Measurements from ENCODE around the gene ERCC2. TPM values are rescaled to one million over a fixed set of nuclear protein-coding genes. Genes with fewer than 3 reads are reported as not detected.

The ERCC2 gene
- total RNA-seq, 1 donor from 2014 or later: 13.7 TPM

DNA sequence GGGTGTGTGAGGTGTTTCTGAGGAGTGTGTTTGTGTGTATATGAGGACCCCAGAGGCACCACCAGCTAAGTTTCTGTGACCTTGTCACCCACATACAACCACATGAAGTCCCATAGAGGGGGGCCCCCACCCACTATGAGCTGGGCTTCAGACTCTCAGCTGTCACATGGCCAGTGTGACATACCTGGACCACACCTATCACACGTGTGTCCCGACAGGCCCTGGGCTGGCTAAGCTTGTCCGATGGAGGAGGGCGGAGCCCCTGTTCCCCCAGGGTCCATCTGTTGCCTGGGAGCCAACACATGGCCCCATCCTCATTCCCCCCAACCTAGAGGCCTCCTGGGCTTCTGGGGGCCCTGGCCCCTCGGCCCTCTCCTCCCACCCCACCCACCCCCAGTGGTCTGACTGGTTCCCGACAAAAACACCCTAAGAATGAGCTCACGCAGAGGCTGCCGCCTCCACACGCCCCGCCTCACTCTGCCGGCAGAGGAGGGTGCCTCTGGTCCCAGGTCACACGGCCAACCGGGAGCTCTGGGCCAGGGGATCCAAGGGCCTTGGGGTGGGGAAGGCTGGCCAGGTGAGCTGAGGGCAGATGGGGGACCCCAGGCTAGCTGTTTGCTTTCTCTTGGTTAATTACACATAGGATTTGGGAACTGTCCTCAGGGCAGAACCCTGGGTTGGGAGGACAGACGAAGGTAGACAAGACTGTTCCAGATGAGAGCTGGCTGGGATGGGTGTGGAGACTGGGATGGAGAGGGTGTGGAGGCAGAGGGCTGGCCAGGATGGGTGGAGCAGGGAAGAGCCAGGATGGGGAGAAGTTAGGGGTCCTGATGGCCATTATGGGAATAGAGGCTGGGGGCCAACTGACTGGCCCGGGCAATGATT lies 25.5 kb downstream of the ERCC2 start:
- Histone ChIP-seq H3K27me3 (peaks cover 43% of the 10 kb centered on the region), H3K9me3 (no peaks in the 10 kb centered on the region), H3K36me3 (no peaks in the 10 kb centered on the region), H3K27ac (no peak overlapping the region), H3K4me3 (no peak overlapping the region), H3K4me1 (no peaks in the 10 kb centered on the region)
- TF ChIP-seq, protein P1, sequence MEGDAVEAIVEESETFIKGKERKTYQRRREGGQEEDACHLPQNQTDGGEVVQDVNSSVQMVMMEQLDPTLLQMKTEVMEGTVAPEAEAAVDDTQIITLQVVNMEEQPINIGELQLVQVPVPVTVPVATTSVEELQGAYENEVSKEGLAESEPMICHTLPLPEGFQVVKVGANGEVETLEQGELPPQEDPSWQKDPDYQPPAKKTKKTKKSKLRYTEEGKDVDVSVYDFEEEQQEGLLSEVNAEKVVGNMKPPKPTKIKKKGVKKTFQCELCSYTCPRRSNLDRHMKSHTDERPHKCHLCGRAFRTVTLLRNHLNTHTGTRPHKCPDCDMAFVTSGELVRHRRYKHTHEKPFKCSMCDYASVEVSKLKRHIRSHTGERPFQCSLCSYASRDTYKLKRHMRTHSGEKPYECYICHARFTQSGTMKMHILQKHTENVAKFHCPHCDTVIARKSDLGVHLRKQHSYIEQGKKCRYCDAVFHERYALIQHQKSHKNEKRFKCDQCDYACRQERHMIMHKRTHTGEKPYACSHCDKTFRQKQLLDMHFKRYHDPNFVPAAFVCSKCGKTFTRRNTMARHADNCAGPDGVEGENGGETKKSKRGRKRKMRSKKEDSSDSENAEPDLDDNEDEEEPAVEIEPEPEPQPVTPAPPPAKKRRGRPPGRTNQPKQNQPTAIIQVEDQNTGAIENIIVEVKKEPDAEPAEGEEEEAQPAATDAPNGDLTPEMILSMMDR (IDR thresholded peaks at IDR 0.05): no peak
- intact Hi-C loops (cut with DNase I): no loop called here
- DNase-seq: no peak
- ATAC-seq: no peak

DNA sequence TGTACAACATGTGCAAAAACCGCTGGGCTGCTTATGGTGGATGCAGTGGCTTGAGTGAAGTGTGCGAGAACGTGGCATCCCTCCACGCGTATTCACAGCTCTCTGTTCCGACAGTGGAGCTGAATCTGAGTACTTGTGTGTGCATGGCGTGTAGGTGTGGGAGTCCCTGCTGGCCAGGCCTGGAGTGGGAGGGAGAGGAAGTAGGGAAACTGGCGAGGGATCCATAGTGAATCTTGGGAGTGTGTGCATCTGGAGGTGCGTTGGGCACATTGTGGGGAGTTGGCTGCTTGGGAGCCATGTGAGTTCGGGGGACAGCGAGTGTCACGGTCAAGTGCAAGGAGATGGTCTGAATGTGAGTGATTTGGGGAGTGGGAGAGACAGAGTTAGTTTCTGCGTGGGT lies 27.5 kb downstream of the ERCC2 start:
- peaks cover 44% of the 10 kb centered on the region for H3K27me3 ChIP-seq

GRCh38 chr19:45340899-45341453 lies 29.4 kb downstream of the ERCC2 start:
- intact Hi-C loops (cut with DNase I): no loop called here
- no peaks in the 10 kb centered on the region for H3K4me1 ChIP-seq
- TF ChIP-seq, protein P1 (IDR thresholded peaks at IDR 0.05): no peak
- H3K27ac ChIP-seq: no peak overlapping the region
- H3K36me3 ChIP-seq: no peaks in the 10 kb centered on the region
- H3K9me3 ChIP-seq: no peaks in the 10 kb centered on the region
- ATAC-seq (peak; percentile 43), DNase-seq (no peak)
- H3K4me3 ChIP-seq: peak overlapping the region; percentile 37
- H3K27me3 ChIP-seq: peaks cover 28% of the 10 kb centered on the region

More for the DNA sequence above, 27.5 kb downstream of the ERCC2 start:
- Histone ChIP-seq H3K9me3 (no peaks in the 10 kb centered on the region), H3K4me3 (no peak overlapping the region), H3K36me3 (no peaks in the 10 kb centered on the region), H3K27ac (no peak overlapping the region), H3K4me1 (no peaks in the 10 kb centered on the region)
- intact Hi-C loops (cut with DNase I): no loop called here
- no peak for ATAC-seq
- TF ChIP-seq, protein P1 (IDR thresholded peaks at IDR 0.05): no peak
- no peak for DNase-seq

- TF ChIP-seq, protein P1 (IDR thresholded peaks at IDR 0.05): no peak
- no peaks in the 10 kb centered on the region for H3K36me3 ChIP-seq
- intact Hi-C loops (cut with DNase I): no loop called here
- ATAC-seq (peak; percentile 87), DNase-seq (peak; percentile 78)
- peak within 1 kb of the TSS; percentile 37 for H3K4me3 ChIP-seq
- H3K27me3 ChIP-seq: peaks cover 22% of the 10 kb centered on the region
- H3K4me1 ChIP-seq: no peaks in the 10 kb centered on the region
- H3K27ac ChIP-seq: no peak within 1 kb of the TSS
- H3K9me3 ChIP-seq: no peaks in the 10 kb centered on the region
Measured at GRCh38 chr19:45340232-45340898, 30.0 kb downstream of the ERCC2 start, which contains the start of gene KLC3. Gene KLC3 (plus strand): TSS chr19:45340750. CDS start chr19:45345542, 4,792 bp downstream.

DNA sequence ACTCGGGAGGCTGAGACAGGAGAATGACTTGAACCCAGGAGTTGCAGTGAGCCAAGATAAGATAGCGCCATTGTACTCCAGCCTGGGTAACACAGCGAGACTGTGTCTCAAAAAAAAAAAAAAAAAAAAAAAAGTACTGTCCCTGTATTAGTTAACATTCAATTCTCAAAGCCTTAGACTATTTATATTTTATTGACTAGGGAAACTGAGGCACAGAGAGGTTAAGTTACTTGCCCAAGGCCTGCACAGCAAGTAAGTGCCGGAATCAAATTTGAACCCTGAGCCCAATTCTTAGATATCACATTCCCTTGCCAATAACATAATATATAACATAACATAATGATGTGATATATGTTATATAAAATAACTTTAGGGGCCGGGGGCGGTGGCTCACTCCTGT lies 30.7 kb downstream of the ERCC2 start:
- Histone ChIP-seq H3K4me3 (no peak overlapping the region), H3K36me3 (no peaks in the 10 kb centered on the region), H3K27me3 (peaks cover 15% of the 10 kb centered on the region), H3K9me3 (no peaks in the 10 kb centered on the region), H3K27ac (no peak overlapping the region), H3K4me1 (no peaks in the 10 kb centered on the region)
- DNase-seq: no peak
- intact Hi-C loops (cut with DNase I): no loop called here
- ATAC-seq: no peak
- TF ChIP-seq, protein P1 (IDR thresholded peaks at IDR 0.05): no peak
